Neural progenitor cell (in vitro differentiated cells): ENCODE data around the gene DGCR6L.
"Not testable (repeated sequence)": the region's sequence is repeated elsewhere in the genome, so short reads cannot be mapped to it uniquely, and the experiment has no call there.

ENCODE experiments used
- EZH2 ChIP-seq: fragments of 200-600 bp; sonication (generic); IDR thresholded peaks from 2 replicates; pipeline ENCODE4 v1.6.1; 2017; ENCODE audit warnings: antibody characterized with exemption, mild to moderate bottlenecking, moderate library complexity
- TF ChIP-seq, protein P1 (sequence below): fragments of 200-600 bp; sonication (generic); IDR thresholded peaks from 2 replicates; pipeline ENCODE4 v1.5.1; 2017; ENCODE audit warnings: antibody characterized with exemption, mild to moderate bottlenecking

GRCh38 chr22:20285473-20286311 is 34.2 kb downstream of the DGCR6L start:
- TF ChIP-seq, protein P1, sequence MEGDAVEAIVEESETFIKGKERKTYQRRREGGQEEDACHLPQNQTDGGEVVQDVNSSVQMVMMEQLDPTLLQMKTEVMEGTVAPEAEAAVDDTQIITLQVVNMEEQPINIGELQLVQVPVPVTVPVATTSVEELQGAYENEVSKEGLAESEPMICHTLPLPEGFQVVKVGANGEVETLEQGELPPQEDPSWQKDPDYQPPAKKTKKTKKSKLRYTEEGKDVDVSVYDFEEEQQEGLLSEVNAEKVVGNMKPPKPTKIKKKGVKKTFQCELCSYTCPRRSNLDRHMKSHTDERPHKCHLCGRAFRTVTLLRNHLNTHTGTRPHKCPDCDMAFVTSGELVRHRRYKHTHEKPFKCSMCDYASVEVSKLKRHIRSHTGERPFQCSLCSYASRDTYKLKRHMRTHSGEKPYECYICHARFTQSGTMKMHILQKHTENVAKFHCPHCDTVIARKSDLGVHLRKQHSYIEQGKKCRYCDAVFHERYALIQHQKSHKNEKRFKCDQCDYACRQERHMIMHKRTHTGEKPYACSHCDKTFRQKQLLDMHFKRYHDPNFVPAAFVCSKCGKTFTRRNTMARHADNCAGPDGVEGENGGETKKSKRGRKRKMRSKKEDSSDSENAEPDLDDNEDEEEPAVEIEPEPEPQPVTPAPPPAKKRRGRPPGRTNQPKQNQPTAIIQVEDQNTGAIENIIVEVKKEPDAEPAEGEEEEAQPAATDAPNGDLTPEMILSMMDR: peak; percentile 74
- TF ChIP-seq EZH2: not testable (repeated sequence)
